Omental fat pad (tissue), 4 donors: ENCODE results near the gene CYSTM1. TPM values are rescaled to one million over a fixed set of nuclear protein-coding genes. Genes with fewer than 3 reads are reported as not detected.
"Not testable (repeated sequence)": the region's sequence is repeated elsewhere in the genome, so short reads cannot be mapped to it uniquely, and the experiment has no call there.

Experiments used
- ATAC-seq: fragments of 150-250 bp; one replicate; pipeline ENCODE4 v1.9.1; 2016; ENCODE audit warnings: mild to moderate bottlenecking, moderate library complexity; ENCODE audit not compliant: low FRiP score
- DNase-seq: peaks from one replicate; pipeline ENCODE4 v3.0.0-alpha.2; 2019; ENCODE audit warnings: low spot score
- total RNA-seq, 4 donors: library from RNA; depleted of rRNA; stranded (reverse); fragments of >200 nt; gene quantifications; one replicate each; pipeline ENCODE4 v1.1.0, GENCODE V29; 2016
- TF ChIP-seq, protein P1 (sequence below), 3 donors: fragments of 450-650 bp; IDR thresholded peaks; one replicate each; pipeline ENCODE4 v1.5.1; 2016 to 2017; ENCODE audit warnings: antibody characterized with exemption in 3 of 3, mild to moderate bottlenecking in 3 of 3, moderate library complexity in 2 of 3

CYSTM1 gene
- total RNA-seq, 4 donors from 2014 or later, result 105 to 164 (median 140) TPM

DNA sequence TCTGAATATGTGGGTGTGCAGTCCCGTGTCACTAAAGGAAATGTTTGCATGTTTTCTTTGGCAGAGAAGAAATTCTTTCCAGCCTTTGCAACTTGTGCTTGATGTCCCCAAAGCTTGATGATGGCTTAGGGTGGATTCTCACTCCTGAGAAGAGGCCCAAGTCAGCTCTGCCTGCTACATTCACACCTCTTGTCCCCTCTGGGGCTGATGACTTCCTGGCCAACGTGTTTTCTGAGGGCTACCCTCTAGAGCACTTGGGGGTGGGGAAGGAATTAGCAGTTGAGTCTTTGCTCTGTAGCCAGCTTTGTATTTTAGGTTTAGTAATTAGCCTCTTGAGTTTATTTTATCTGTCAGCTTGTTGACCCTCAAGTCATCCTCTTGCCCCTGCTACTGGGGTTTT, 19.7 kb downstream of the CYSTM1 start:
- no peak for ATAC-seq
- TF ChIP-seq, protein P1, sequence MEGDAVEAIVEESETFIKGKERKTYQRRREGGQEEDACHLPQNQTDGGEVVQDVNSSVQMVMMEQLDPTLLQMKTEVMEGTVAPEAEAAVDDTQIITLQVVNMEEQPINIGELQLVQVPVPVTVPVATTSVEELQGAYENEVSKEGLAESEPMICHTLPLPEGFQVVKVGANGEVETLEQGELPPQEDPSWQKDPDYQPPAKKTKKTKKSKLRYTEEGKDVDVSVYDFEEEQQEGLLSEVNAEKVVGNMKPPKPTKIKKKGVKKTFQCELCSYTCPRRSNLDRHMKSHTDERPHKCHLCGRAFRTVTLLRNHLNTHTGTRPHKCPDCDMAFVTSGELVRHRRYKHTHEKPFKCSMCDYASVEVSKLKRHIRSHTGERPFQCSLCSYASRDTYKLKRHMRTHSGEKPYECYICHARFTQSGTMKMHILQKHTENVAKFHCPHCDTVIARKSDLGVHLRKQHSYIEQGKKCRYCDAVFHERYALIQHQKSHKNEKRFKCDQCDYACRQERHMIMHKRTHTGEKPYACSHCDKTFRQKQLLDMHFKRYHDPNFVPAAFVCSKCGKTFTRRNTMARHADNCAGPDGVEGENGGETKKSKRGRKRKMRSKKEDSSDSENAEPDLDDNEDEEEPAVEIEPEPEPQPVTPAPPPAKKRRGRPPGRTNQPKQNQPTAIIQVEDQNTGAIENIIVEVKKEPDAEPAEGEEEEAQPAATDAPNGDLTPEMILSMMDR (IDR thresholded peaks at IDR 0.05), result no peak
- DNase-seq, result no peak

DNA sequence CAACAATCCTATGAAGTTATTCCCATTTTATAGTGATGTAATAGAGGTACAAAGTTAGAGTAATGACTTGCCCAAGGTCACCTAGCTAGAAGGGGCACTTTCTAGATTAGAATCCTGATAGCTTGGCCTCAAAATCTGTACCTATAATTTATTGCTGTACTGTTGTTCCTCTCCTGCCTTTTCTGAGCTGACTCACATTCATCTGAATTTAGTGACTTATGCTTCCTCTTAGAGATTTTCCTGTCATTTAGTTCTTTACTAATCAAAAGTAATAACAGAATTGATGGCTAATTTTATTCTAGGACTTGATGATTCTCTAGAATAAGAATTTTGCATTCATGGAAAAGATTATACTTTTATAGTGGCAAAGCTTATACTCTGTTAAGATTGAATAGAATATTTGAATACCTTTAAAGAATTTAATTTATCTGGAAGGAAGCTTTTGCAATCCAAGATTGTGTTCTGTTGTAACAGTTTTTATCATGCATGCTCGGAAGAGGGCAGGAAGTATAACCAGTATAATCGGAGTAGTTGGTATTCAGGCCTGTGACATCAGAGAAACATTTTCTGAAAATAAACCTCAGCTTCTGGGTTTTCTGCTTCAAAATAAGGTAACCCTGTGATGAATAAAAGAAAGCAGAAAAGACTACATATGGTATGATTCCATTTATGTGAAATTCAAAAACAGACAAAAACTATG, 21.3 kb downstream of the CYSTM1 start:
- DNase-seq, result no peak
- TF ChIP-seq, protein P1 (IDR thresholded peaks at IDR 0.05), result no peak
- peak; percentile 50 for ATAC-seq

DNA sequence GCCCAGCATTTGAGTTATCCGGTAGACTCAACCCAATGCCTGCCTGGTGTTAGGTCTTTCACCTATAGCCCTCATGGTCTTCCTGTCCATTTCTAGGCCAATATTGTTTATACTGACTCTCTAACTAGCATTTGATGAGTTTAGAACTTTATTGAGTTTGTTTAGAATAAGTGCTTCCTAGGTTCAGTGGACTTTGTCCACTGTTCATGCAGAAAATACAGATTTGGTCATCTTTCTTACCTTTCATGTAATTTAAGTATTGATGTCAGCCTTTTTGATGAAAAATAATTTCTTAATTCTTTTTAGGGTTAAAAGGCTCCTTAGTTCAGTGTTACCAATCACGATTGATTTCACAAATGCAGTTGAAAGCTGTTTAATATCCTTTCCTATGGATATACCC, 22.0 kb downstream of the CYSTM1 start:
- DNase-seq (no peak), ATAC-seq (no peak)
- TF ChIP-seq, protein P1 (IDR thresholded peaks at IDR 0.05), result no peak

DNA sequence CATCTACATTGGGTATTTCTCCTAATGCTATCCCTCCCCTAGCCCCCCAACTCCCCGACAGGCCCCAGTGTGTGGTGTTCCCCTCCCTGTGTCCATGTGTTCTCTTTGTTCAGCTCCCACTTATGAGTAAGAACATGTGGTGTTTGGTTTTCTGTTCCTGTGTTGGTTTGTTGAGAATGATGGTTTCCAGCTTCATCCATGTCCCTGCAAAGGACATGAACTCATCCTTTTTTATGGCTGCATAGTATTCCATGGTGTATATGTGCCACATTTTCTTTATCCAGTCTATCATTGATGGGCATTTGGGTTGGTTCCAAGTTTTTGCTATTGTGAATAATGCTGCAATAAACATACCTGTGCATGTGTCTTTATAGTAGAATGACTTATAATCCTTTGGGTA, 23.9 kb downstream of the CYSTM1 start:
- not testable (repeated sequence) for DNase-seq, ATAC-seq

DNA sequence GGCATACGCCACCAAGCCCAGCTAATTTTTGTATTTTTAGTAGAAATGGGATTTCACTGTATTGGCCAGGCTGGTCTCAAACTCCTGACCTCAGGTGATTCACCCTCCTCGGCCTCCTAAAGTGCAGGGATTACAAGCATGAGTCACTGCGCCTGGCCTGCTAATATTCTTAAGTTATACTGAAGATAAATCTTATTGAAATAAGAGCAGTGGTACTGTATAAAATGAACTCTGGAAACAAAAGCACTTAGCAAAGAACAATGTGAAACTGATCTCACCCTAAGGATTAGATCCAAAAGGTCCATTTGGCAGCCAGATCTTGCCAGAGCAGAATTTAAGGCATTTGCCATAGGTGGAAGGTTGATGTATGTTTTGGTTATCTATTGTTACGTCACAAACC, 27.1 kb downstream of the CYSTM1 start:
- TF ChIP-seq, protein P1 (IDR thresholded peaks at IDR 0.05), result no peak
- ATAC-seq (peak; percentile 57), DNase-seq (no peak)

DNA sequence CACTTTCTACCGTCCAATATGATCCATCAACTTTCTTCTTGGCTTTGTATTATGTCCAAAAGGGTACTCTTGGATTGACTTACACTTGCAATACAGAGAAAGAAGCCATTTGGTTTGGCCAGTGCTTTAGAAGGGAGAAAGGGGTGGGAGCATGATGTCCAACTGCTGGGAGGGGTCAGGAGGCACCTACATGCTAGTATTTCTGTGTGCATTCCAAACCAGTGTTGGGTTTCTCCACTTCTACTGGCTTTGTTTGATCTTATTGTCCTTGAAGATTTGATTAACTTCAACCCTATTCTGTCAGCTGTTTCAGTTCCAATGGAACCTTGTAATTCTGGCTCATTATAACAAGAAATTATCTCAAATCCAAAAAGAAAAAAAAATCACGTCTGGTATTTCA, 27.6 kb downstream of the CYSTM1 start:
- no peak for DNase-seq
- TF ChIP-seq, protein P1 (IDR thresholded peaks at IDR 0.05), result no peak
- no peak for ATAC-seq

DNA sequence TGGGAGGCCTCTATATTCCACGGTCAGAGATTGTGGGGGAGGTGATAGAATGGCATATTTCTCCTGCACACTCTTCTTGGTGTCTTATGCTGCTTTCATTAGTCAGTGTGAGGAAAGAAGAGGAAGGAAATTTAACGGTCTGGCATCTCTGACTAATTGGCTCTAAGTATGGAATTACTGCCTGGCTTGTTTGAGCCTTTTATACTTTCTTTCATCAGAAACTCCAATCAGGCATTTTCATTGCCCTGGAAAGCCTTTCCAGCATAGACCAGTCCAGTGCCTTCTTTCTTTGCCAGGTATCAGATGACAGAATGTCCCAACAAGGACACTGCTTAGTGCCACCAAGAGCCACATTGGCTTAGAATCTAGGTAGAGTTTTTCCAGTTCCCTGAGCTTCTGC, 30.2 kb downstream of the CYSTM1 start:
- ATAC-seq (peak; percentile 48), DNase-seq (no peak)

More for the DNA sequence above, 30.2 kb downstream of the CYSTM1 start:
- TF ChIP-seq, protein P1 (IDR thresholded peaks at IDR 0.05), result no peak
